Hepatocyte (in vitro differentiated cells): ENCODE results near the gene TNFAIP2. TPM values are rescaled to one million over a fixed set of nuclear protein-coding genes. Genes with fewer than 3 reads are reported as not detected.

Experiments used
- DNase-seq: peaks from one replicate; pipeline ENCODE4 v3.0.0-alpha.2; 2016; ENCODE audit warnings: low spot score
- H2AFZ ChIP-seq: fragments of 200-600 bp; sonication (generic); 2 replicates; pipeline ENCODE4 v1.6.0; 2016; ENCODE audit warnings: antibody characterized with exemption, mild to moderate bottlenecking
- H3K27ac ChIP-seq: fragments of 200-600 bp; sonication (generic); 2 replicates; pipeline ENCODE4 v1.5.1; 2016; ENCODE audit warnings: mild to moderate bottlenecking
- H3K27me3 ChIP-seq: fragments of 200-600 bp; sonication (generic); 2 replicates; pipeline ENCODE4 v1.6.1; 2016
- H3K36me3 ChIP-seq: fragments of 200-600 bp; sonication (generic); replicated peaks from 2 replicates; pipeline ENCODE4 v1.5.1; 2016; ENCODE audit warnings: low read depth; ENCODE audit not compliant: insufficient read depth
- H3K4me1 ChIP-seq: fragments of 200-600 bp; sonication (generic); 2 replicates; pipeline ENCODE4 v1.5.1; 2016; ENCODE audit warnings: mild to moderate bottlenecking, moderate library complexity; ENCODE audit not compliant: insufficient read depth
- H3K4me2 ChIP-seq: fragments of 200-600 bp; sonication (generic); 2 replicates; pipeline ENCODE4 v1.6.0; 2016
- H3K4me3 ChIP-seq: fragments of 200-600 bp; sonication (generic); 2 replicates; pipeline ENCODE4 v1.5.1; 2016; ENCODE audit warnings: mild to moderate bottlenecking
- H3K79me2 ChIP-seq: fragments of 200-600 bp; sonication (generic); 2 replicates; pipeline ENCODE4 v1.6.0; 2017; ENCODE audit warnings: mild to moderate bottlenecking
- H3K9me2 ChIP-seq: fragments of 200-600 bp; sonication (generic); replicated peaks from 2 replicates; pipeline ENCODE4 v1.6.0; 2017; ENCODE audit warnings: mild to moderate bottlenecking; ENCODE audit not compliant: insufficient read depth
- H3K9me3 ChIP-seq: fragments of 200-600 bp; sonication (generic); 2 replicates; pipeline ENCODE4 v1.5.1; 2016; ENCODE audit warnings: low read depth, mild to moderate bottlenecking
- H4K20me1 ChIP-seq: fragments of 200-600 bp; sonication (generic); 2 replicates; pipeline ENCODE4 v1.6.0; 2016; ENCODE audit warnings: mild to moderate bottlenecking; ENCODE audit not compliant: insufficient read depth, poor library complexity, severe bottlenecking
- EZH2 ChIP-seq: fragments of 200-600 bp; sonication (generic); IDR thresholded peaks from 2 replicates; pipeline ENCODE4 v1.6.1; 2016; ENCODE audit warnings: antibody characterized with exemption, mild to moderate bottlenecking, borderline replicate concordance
- EZH2phosphoT487 ChIP-seq: fragments of 200-600 bp; sonication (generic); IDR thresholded peaks from one replicate; pipeline ENCODE4 v1.6.1; 2018; ENCODE audit warnings: antibody characterized with exemption, mild to moderate bottlenecking, low read depth, moderate library complexity; ENCODE audit not compliant: unreplicated experiment, severe bottlenecking
- WGBS: methylation state at CpG from one replicate; pipeline ENCODE4 v1.1.6; 2016; ENCODE audit warnings: low lambda C conversion rate; ENCODE audit errors: missing lambda C conversion rate; 5-methylcytosine and 5-hydroxymethylcytosine counted together
- polyA plus RNA-seq: library from polyadenylated mRNA; unstranded; fragments of >200 nt; fragmentation: Nextera tagmentation; extraction: Ambion mirVana; gene quantifications from 2 replicates; pipeline ENCODE4 v1.2.1, GENCODE V29; 2016
- total RNA-seq: library from RNA; depleted of rRNA; stranded (reverse); fragments of >200 nt; gene quantifications from 2 replicates; pipeline ENCODE4 v1.2.3, GENCODE V29; 2014
- TF ChIP-seq, protein P1 (sequence below): fragments of 200-600 bp; sonication (generic); IDR thresholded peaks from 2 replicates; pipeline ENCODE4 v1.5.1; 2016; ENCODE audit warnings: antibody characterized with exemption, mild to moderate bottlenecking; ENCODE audit not compliant: poor library complexity

The TNFAIP2 gene
- total and polyA plus RNA-seq, 2 experiments from 2014 or later, result 14.2 to 16.0 TPM

DNA sequence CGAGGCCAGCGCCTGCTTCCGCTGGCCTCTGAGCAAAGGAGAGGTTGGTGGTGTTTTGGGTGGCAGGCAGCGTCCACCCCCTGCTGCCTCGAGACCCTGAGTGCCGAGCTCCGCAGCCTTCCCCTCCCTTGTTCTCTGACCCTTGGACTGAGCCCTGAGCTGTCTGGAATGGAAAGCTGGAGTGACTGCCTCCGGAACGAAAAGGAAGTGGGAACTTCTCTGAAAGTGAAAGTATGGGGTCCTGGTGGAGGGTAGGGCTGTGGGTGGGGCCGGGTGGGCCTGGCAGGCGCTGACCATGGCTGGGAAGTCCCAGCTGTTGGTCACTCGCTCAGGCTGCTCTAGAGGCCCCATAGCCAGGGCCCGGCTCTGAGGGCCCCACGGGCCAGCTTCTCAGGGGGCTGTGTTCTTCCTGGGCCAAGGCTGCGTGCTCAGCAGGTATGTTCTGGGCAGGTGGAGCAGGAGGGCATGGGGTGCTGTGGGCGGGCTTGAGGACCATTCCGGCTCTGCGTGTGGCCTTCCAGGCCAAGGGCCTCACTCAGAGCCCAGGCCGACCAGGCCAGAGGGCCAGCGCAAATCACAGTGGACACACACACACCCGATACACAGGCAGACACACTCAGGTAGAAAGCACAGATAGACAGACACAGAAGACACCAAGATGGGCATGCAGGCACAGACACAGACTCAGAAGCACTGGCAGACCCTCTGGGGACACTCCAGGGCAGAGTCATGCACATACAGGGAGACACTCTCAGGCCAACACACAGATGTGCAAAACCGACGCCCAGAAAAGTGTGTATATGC lies 28.7 kb upstream of the TNFAIP2 start, which contains the start of gene EXOC3L4:
EXOC3L4 (plus strand) TSS at position 320 of the 804 bp plus-strand sequence. CDS start 5,495 bp downstream, outside the sequence.
- Histone ChIP-seq H3K9me2 (no peaks in the 10 kb centered on the region), H3K4me2 (peak within 1 kb of the TSS; percentile 68), H4K20me1 (no peaks in the 10 kb centered on the region), H3K27me3 (no peaks in the 10 kb centered on the region), H3K4me3 (no peak within 1 kb of the TSS), H3K79me2 (no peaks in the 10 kb centered on the region), H3K4me1 (peaks cover 29% of the 10 kb centered on the region), H3K9me3 (no peaks in the 10 kb centered on the region), H3K36me3 (no peaks in the 10 kb centered on the region), H2AFZ (no peak within 1 kb of the TSS), H3K27ac (peak within 1 kb of the TSS; percentile 88)
- 75% methylated on average over 22 of the region's 23 CpGs for WGBS
- TF ChIP-seq, protein P1, sequence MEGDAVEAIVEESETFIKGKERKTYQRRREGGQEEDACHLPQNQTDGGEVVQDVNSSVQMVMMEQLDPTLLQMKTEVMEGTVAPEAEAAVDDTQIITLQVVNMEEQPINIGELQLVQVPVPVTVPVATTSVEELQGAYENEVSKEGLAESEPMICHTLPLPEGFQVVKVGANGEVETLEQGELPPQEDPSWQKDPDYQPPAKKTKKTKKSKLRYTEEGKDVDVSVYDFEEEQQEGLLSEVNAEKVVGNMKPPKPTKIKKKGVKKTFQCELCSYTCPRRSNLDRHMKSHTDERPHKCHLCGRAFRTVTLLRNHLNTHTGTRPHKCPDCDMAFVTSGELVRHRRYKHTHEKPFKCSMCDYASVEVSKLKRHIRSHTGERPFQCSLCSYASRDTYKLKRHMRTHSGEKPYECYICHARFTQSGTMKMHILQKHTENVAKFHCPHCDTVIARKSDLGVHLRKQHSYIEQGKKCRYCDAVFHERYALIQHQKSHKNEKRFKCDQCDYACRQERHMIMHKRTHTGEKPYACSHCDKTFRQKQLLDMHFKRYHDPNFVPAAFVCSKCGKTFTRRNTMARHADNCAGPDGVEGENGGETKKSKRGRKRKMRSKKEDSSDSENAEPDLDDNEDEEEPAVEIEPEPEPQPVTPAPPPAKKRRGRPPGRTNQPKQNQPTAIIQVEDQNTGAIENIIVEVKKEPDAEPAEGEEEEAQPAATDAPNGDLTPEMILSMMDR, result no peak
- TF ChIP-seq EZH2 (no peak), EZH2phosphoT487 (no peak)
- peak; percentile 73 for DNase-seq

DNA sequence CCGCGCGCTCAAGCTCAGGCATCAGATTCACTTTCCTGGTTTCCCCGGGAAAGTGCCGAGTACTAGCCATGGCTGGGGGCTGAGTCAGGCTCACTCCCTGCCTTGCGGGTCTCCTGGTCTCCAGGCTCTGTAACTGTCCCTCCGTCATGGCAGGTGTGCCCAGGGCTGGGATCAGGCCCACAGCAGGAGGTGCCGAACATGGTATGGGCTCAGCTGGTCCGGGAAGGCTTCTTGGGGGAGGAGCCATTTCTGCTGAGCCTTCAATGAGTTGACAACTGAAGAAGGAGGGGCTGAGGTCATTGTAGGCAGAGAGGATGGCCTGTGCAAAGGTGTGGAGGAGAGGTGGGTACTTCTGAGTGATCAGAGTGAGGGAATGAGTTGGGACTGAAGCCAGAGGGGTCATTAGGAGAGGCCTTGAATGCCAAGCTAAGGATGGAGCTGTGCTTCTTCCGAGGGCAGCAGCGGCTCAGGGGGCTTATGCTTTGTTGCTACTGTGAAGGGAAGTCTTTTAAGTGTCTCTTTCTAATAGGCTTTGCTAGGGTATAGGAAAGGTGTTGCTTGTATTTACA lies 28.0 kb upstream of the TNFAIP2 start:
- TF ChIP-seq, protein P1, result no peak
- TF ChIP-seq EZH2 (no peak), EZH2phosphoT487 (no peak)
- Histone ChIP-seq H2AFZ (no peak overlapping the region), H3K27ac (peak overlapping the region; percentile 88), H4K20me1 (no peaks in the 10 kb centered on the region), H3K4me1 (peaks cover 36% of the 10 kb centered on the region), H3K9me2 (no peaks in the 10 kb centered on the region), H3K4me2 (peak overlapping the region; percentile 68), H3K79me2 (no peaks in the 10 kb centered on the region), H3K9me3 (no peaks in the 10 kb centered on the region), H3K27me3 (no peaks in the 10 kb centered on the region), H3K4me3 (no peak overlapping the region), H3K36me3 (no peaks in the 10 kb centered on the region)
- 86% methylated on average over 11 of the region's 11 CpGs for WGBS
- DNase-seq, result no peak

DNA sequence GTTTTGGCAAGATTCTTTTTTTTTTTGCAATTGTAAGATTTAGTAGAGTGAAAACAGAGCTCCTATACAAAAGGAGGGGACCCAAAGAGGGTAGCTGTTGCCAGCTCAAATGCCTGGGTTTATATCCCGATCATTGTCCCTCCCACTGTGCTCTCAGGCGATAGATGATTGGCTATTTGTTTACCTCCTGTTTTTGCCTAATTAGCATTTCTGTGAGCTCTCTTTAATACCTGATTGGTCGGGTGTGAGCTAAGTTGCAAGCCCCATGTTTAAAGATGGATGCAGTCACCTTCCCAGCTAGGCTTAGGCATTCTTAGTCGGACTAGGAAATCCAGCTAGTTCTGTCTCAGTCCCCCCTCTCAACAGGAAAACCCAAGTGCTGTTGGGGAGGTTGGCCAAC lies 26.9 kb upstream of the TNFAIP2 start:
- TF ChIP-seq EZH2phosphoT487 (no peak), EZH2 (no peak)
- TF ChIP-seq, protein P1, result no peak
- H4K20me1 ChIP-seq, result no peaks in the 10 kb centered on the region
- 69% methylated on average over 4 of the region's 4 CpGs for WGBS
- no peak overlapping the region for H3K27ac ChIP-seq
- H3K4me2 ChIP-seq, result no peak overlapping the region
- no peak overlapping the region for H2AFZ ChIP-seq
- H3K9me2 ChIP-seq, result no peaks in the 10 kb centered on the region
- DNase-seq, result no peak
- H3K4me3 ChIP-seq, result no peak overlapping the region
- H3K4me1 ChIP-seq, result peaks cover 42% of the 10 kb centered on the region
- no peaks in the 10 kb centered on the region for H3K36me3 ChIP-seq
- H3K9me3 ChIP-seq, result no peaks in the 10 kb centered on the region
- no peaks in the 10 kb centered on the region for H3K27me3 ChIP-seq
- no peaks in the 10 kb centered on the region for H3K79me2 ChIP-seq
